ENCODE data around the gene UBQLN3.

DNA sequence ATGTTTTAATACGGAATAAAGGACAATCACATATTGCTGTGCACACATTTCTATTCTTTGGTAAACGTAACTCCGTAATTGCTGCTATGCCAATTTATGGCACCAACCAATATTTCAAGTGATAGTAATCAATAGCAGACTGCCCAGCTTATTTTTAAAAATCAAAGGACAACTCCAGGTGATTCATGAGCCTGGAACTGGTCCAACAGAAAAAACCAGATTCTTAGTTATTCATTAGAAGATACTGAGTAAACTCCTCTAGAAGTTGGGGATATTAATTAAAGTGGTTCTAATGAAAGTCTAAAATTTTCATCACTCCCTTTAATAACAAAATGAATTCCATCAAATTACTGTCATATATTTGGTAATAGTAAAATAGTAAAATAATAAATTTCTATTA, 48.0 kb upstream of the UBQLN3 start:
- TF ChIP-seq, protein P1, sequence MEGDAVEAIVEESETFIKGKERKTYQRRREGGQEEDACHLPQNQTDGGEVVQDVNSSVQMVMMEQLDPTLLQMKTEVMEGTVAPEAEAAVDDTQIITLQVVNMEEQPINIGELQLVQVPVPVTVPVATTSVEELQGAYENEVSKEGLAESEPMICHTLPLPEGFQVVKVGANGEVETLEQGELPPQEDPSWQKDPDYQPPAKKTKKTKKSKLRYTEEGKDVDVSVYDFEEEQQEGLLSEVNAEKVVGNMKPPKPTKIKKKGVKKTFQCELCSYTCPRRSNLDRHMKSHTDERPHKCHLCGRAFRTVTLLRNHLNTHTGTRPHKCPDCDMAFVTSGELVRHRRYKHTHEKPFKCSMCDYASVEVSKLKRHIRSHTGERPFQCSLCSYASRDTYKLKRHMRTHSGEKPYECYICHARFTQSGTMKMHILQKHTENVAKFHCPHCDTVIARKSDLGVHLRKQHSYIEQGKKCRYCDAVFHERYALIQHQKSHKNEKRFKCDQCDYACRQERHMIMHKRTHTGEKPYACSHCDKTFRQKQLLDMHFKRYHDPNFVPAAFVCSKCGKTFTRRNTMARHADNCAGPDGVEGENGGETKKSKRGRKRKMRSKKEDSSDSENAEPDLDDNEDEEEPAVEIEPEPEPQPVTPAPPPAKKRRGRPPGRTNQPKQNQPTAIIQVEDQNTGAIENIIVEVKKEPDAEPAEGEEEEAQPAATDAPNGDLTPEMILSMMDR (conservative IDR thresholded peaks at IDR 0.05; ENCODE audit: low read length): no peak
- TF ChIP-seq EZH2phosphoT487 (IDR thresholded peaks at IDR 0.05; ENCODE audit: borderline replicate concordance, low read depth, low read length): no peak
